HG03457 (cell line): ENCODE measurements around the gene PRKAR1B.
"Not testable (repeated sequence)": the region's sequence is repeated elsewhere in the genome, so short reads cannot be mapped to it uniquely, and the experiment has no call there.

Experiments used
- ATAC-seq: cut with Tn5 transposase; IDR thresholded peaks from one replicate; pipeline ENCODE4 v1.9.1; 2021; ENCODE audit warnings: moderate number of reproducible peaks; ENCODE audit not compliant: unreplicated experiment

PRKAR1B gene

GRCh38 chr7:562789-563628 lies 164.1 kb downstream of the PRKAR1B start:
- ATAC-seq: no peak

- ATAC-seq: no peak
Measured at GRCh38 chr7:562374-562675, 164.8 kb downstream of the PRKAR1B start.

- no peak for ATAC-seq
Measured at GRCh38 chr7:561631-562373, 165.3 kb downstream of the PRKAR1B start.

GRCh38 chr7:560966-561630 lies 166.0 kb downstream of the PRKAR1B start:
- ATAC-seq: no peak

GRCh38 chr7:559396-559705 lies 167.7 kb downstream of the PRKAR1B start:
- no peak for ATAC-seq

- no peak for ATAC-seq
Measured at GRCh38 chr7:557558-557881, 169.6 kb downstream of the PRKAR1B start.

GRCh38 chr7:556837-557557 lies 170.1 kb downstream of the PRKAR1B start:
- no peak for ATAC-seq

GRCh38 chr7:556291-556826 lies 170.7 kb downstream of the PRKAR1B start:
- ATAC-seq: no peak

- no peak for ATAC-seq
Measured at GRCh38 chr7:555551-556160, 171.4 kb downstream of the PRKAR1B start.

- ATAC-seq: no peak
Measured at GRCh38 chr7:553636-554111, 173.4 kb downstream of the PRKAR1B start.

- ATAC-seq: no peak
Measured at GRCh38 chr7:552868-553635, 174.0 kb downstream of the PRKAR1B start.

- ATAC-seq: not testable (repeated sequence)
Measured at GRCh38 chr7:552151-552867, 174.8 kb downstream of the PRKAR1B start.

GRCh38 chr7:551615-551970 lies 175.5 kb downstream of the PRKAR1B start:
- not testable (repeated sequence) for ATAC-seq

- no peak for ATAC-seq
Measured at GRCh38 chr7:550881-551614, 176.0 kb downstream of the PRKAR1B start.

GRCh38 chr7:549891-550625 lies 177.0 kb downstream of the PRKAR1B start:
- ATAC-seq: no peak

- no peak for ATAC-seq
Measured at GRCh38 chr7:549066-549890, 177.8 kb downstream of the PRKAR1B start.

- no peak for ATAC-seq
Measured at GRCh38 chr7:548401-548800, 178.7 kb downstream of the PRKAR1B start.
